Measurements from ENCODE around the gene TRIM52.

DNA sequence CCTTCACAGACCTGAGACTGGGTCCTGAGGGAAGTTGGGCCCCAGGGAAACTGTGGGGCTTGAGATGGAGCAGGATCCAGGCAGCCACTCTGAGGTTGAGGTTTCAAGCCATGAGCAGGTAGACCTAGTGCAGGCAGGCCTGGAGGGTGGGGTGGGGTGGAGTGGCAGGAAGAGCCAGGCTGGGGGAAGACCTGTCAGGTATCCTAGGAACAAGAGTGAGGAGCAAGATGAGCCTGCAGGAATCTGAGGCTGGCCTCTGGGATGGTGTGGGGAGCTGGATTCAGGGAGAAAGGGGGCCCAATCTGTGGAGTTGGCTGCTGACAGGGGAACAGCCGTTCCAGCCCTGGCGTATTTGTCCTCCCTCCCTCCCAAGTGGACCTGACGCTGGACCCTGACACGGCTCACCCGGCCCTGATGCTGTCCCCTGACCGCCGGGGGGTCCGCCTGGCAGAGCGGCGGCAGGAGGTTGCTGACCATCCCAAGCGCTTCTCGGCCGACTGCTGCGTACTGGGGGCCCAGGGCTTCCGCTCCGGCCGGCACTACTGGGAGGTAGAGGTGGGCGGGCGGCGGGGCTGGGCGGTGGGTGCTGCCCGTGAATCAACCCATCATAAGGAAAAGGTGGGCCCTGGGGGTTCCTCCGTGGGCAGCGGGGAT is 27.0 kb downstream of the TRIM52 start:
- TF ChIP-seq, protein P1, sequence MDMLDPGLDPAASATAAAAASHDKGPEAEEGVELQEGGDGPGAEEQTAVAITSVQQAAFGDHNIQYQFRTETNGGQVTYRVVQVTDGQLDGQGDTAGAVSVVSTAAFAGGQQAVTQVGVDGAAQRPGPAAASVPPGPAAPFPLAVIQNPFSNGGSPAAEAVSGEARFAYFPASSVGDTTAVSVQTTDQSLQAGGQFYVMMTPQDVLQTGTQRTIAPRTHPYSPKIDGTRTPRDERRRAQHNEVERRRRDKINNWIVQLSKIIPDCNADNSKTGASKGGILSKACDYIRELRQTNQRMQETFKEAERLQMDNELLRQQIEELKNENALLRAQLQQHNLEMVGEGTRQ (CRISPR knock-in tag; IDR thresholded peaks at IDR 0.05): no peak
- TF ChIP-seq, protein P2, sequence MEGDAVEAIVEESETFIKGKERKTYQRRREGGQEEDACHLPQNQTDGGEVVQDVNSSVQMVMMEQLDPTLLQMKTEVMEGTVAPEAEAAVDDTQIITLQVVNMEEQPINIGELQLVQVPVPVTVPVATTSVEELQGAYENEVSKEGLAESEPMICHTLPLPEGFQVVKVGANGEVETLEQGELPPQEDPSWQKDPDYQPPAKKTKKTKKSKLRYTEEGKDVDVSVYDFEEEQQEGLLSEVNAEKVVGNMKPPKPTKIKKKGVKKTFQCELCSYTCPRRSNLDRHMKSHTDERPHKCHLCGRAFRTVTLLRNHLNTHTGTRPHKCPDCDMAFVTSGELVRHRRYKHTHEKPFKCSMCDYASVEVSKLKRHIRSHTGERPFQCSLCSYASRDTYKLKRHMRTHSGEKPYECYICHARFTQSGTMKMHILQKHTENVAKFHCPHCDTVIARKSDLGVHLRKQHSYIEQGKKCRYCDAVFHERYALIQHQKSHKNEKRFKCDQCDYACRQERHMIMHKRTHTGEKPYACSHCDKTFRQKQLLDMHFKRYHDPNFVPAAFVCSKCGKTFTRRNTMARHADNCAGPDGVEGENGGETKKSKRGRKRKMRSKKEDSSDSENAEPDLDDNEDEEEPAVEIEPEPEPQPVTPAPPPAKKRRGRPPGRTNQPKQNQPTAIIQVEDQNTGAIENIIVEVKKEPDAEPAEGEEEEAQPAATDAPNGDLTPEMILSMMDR (IDR thresholded peaks at IDR 0.05): no peak
- TF ChIP-seq SMAD4 (CRISPR knock-in tag; IDR thresholded peaks at IDR 0.05) (no peak), TCF7 (CRISPR knock-in tag; IDR thresholded peaks at IDR 0.05; ENCODE audit: low read depth) (no peak), EMX1 (CRISPR knock-in tag; IDR thresholded peaks at IDR 0.05) (no peak), SP1 (CRISPR knock-in tag; conservative IDR thresholded peaks at IDR 0.05) (no peak), TEAD4 (CRISPR knock-in tag; IDR thresholded peaks at IDR 0.05) (no peak)
- TF ChIP-seq, protein P3, sequence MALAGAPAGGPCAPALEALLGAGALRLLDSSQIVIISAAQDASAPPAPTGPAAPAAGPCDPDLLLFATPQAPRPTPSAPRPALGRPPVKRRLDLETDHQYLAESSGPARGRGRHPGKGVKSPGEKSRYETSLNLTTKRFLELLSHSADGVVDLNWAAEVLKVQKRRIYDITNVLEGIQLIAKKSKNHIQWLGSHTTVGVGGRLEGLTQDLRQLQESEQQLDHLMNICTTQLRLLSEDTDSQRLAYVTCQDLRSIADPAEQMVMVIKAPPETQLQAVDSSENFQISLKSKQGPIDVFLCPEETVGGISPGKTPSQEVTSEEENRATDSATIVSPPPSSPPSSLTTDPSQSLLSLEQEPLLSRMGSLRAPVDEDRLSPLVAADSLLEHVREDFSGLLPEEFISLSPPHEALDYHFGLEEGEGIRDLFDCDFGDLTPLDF (CRISPR knock-in tag; IDR thresholded peaks at IDR 0.05): no peak
- TF ChIP-seq, protein P4, sequence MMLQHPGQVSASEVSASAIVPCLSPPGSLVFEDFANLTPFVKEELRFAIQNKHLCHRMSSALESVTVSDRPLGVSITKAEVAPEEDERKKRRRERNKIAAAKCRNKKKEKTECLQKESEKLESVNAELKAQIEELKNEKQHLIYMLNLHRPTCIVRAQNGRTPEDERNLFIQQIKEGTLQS (CRISPR knock-in tag; conservative IDR thresholded peaks at IDR 0.05): no peak
- TF ChIP-seq, protein P5, sequence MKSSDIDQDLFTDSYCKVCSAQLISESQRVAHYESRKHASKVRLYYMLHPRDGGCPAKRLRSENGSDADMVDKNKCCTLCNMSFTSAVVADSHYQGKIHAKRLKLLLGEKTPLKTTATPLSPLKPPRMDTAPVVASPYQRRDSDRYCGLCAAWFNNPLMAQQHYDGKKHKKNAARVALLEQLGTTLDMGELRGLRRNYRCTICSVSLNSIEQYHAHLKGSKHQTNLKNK (CRISPR knock-in tag; IDR thresholded peaks at IDR 0.05): no peak
